Activated T-helper 9 cell treated with anti-CD3 and anti-CD28 coated beads, Interleukin-2, amount 50 U/mL, for 16 hours (primary cell): ENCODE measurements around the gene LRRC25.

ENCODE experiments used
- DNase-seq: peaks from one replicate; pipeline ENCODE4 v3.0.0-alpha.2; 2020; ENCODE audit warnings: low read depth

LRRC25 gene

DNA sequence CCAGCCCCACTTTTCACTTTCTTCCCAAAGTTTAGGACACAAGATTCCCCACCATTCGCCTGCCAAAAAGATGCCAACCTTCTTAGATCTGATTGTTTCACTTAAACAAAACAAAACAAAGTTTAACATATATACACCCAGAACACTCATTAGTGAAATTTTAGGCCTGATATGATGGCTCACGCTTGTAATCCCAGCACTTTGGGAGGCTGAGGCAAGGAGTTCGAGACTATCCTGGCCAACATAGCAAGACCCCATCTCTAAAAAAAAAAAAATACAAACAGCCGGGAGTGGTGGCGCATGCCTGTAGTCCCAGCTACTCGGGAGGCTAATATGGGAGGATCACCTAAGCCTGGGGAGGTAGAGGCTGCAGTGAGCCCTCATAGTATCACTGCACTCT is 52.1 kb downstream of the LRRC25 start:
- no peak for DNase-seq

DNA sequence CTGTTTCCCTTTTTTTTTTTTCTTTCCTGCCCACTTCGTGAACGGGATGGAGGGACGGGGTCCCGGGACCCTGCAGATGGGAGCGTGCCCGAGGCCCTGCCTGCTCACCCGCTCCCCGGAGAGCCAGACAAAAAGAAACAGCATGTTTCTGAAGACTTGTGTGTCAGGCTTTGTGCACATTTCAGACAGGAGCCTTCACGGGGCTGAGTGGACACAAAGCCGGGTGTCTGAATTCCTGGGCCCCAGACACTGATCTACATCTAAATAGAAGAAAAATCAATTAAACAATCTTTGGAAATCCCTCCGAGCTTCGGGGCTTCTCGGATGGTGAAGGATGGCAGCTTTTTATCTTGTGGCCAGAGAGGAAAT is 52.9 kb downstream of the LRRC25 start:
- DNase-seq = no peak

DNA sequence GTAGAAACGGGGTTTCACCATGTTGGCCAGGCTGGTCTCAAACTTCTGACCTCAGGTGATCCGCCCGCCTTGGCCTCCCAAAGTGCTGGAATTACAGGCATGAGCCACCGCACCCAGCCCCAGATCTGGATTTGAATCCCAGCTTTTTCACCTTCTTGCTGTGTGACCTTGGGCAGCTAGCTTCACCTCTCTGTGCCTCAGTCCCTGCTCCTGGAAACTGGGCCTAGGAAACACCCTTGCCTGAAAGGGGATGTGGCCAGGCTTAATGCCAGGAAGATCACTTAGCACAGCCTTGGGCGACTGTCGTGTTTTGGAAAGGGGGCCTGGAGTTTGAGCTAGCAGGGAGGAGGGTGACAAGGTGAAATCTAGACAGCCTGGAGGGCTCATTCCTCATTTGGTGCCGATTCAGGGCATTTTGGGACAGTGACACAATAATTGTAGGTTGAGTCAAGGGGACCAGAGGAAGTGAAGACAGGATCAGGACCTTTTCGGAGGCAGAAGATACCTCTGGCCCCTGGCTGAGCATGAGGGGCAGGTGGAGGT is 55.3 kb downstream of the LRRC25 start:
- DNase-seq = no peak
